Measurements from ENCODE around the gene TCIRG1.

Gene TCIRG1

GRCh38 chr11:68030318-68031143, 8.3 kb upstream of the TCIRG1 start, which contains the start of gene NDUFS8:
NDUFS8 (plus strand) TSS chr11:68030681; CDS start chr11:68032152, 1,471 bp downstream.
- no peak for TF ChIP-seq CTCF (IDR thresholded peaks at IDR 0.05; ENCODE audit: insufficient read depth, low read depth, low read length, missing control alignments)
- DNase-seq (ENCODE audit: low read depth) = peak; percentile 99
- H3K4me3 ChIP-seq (ENCODE audit: low read depth, low read length) = peak within 1 kb of the TSS; percentile 72

GRCh38 chr11:68031144-68031464, 7.7 kb upstream of the TCIRG1 start:
- TF ChIP-seq CTCF (IDR thresholded peaks at IDR 0.05; ENCODE audit: insufficient read depth, low read depth, low read length, missing control alignments) = no peak
- DNase-seq (ENCODE audit: low read depth) = peak; percentile 48

GRCh38 chr11:68032003-68032402, 6.8 kb upstream of the TCIRG1 start:
- H3K4me3 ChIP-seq (ENCODE audit: low read depth, low read length) = no peak overlapping the region
- no peak for DNase-seq (ENCODE audit: low read depth)
- TF ChIP-seq CTCF (IDR thresholded peaks at IDR 0.05; ENCODE audit: insufficient read depth, low read depth, low read length, missing control alignments) = no peak

More at GRCh38 chr11:68031144-68031464, 7.7 kb upstream of the TCIRG1 start:
- H3K4me3 ChIP-seq (ENCODE audit: low read depth, low read length) = peak overlapping the region; percentile 72

- no peak overlapping the region for H3K4me3 ChIP-seq (ENCODE audit: low read depth, low read length)
- no peak for TF ChIP-seq CTCF (IDR thresholded peaks at IDR 0.05; ENCODE audit: insufficient read depth, low read depth, low read length, missing control alignments)
- no peak for DNase-seq (ENCODE audit: low read depth)
These were observed 5.7 kb upstream of the TCIRG1 start for GRCh38 chr11:68032997-68033707.

GRCh38 chr11:68033708-68034045, 5.1 kb upstream of the TCIRG1 start:
- H3K4me3 ChIP-seq (ENCODE audit: low read depth, low read length) = no peak overlapping the region
- no peak for TF ChIP-seq CTCF (IDR thresholded peaks at IDR 0.05; ENCODE audit: insufficient read depth, low read depth, low read length, missing control alignments)
- no peak for DNase-seq (ENCODE audit: low read depth)

- no peak overlapping the region for H3K4me3 ChIP-seq (ENCODE audit: low read depth, low read length)
- no peak for TF ChIP-seq CTCF (IDR thresholded peaks at IDR 0.05; ENCODE audit: insufficient read depth, low read depth, low read length, missing control alignments)
- DNase-seq (ENCODE audit: low read depth) = no peak
These were observed 3.5 kb upstream of the TCIRG1 start for GRCh38 chr11:68035266-68035876.

Data from GM12865 (cell line).